ENCODE data around the gene KLHL30.

KLHL30 gene

GRCh38 chr2:238187618-238188548, 49.4 kb downstream of the KLHL30 start:
- DNase-seq, result no peak

DNA sequence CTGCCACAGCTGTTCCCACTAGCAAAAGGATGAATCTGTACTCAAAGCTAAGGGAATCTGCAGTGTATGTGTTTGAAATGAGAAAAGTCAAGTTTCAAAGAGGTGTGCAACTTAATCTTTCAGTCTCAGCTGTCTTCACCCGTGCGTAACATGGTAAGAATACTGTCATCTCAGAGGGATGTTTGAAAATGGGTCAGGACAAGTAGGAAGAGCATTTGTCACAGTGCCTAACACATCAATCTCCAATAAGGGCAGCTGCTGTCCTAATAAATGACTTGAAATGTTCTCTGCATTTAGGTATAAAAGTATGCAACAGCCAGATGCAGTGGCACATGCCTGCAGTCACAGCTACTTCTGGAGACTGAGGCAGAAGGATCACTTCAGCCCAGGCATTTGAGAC, 52.0 kb downstream of the KLHL30 start:
- DNase-seq, result no peak
